ENCODE data around the gene PPM1D. TPM values are rescaled to one million over a fixed set of nuclear protein-coding genes. Genes with fewer than 3 reads are reported as not detected.

Gene PPM1D
- total and polyA plus RNA-seq, 2 of the 13 experiments (the other 11 are each of a cell fraction or from before 2014, with no cell fraction given): 8.0 to 26.2 TPM

GRCh38 chr17:60639019-60639330 lies 39.0 kb downstream of the PPM1D start (continued):
- TF ChIP-seq CBX2 (IDR thresholded peaks at IDR 0.05; ENCODE audit: low read depth, low read length) (no peak), CBX2 (CRISPR knock-in tag; IDR thresholded peaks at IDR 0.05; ENCODE audit: low read depth) (no peak), HMGXB4 (CRISPR knock-in tag; IDR thresholded peaks at IDR 0.05; ENCODE audit: borderline replicate concordance in 1 of 2, low read depth in 1 of 2) (peak in 1 of 2 experiments; percentile 5; a peak in 1 of 4 replicates), BORCS8-MEF2B (CRISPR knock-in tag; IDR thresholded peaks at IDR 0.05) (no peak), CSRNP1 (CRISPR knock-in tag; IDR thresholded peaks at IDR 0.05) (no peak), FOXC1 (CRISPR knock-in tag; IDR thresholded peaks at IDR 0.05; ENCODE audit: borderline replicate concordance) (no peak), ZBTB43 (CRISPR knock-in tag; conservative IDR thresholded peaks at IDR 0.05) (0 out of 2 replicates have a peak, but pooled peaks have one; percentile 6), ZSCAN31 (CRISPR knock-in tag; IDR thresholded peaks at IDR 0.05; ENCODE audit: low read depth) (0 out of 2 replicates have a peak, but pooled peaks have one; percentile 13), ZNF260 (CRISPR knock-in tag; IDR thresholded peaks at IDR 0.05; ENCODE audit: borderline replicate concordance, low read depth) (no peak), ZNF329 (CRISPR knock-in tag; IDR thresholded peaks at IDR 0.05; ENCODE audit: low read depth) (no peak), YEATS4 (CRISPR knock-in tag; IDR thresholded peaks at IDR 0.05; ENCODE audit: borderline replicate concordance) (no peak), ZNF615 (CRISPR knock-in tag; IDR thresholded peaks at IDR 0.05; ENCODE audit: borderline replicate concordance) (no peak), TBL1XR1 (IDR thresholded peaks at IDR 0.05; ENCODE audit: borderline replicate concordance, low read length, partially characterized antibody) (no peak)

Data from HepG2 (cell line).